Upper lobe of left lung (tissue), 4 donors: Measurements from ENCODE around the gene OTUD1.

ENCODE experiments used
- POLR2A ChIP-seq, 4 donors: fragments of 450-650 bp; IDR thresholded peaks; one replicate each; pipeline ENCODE4 v1.5.1; 2016 to 2017; ENCODE audit warnings: antibody characterized with exemption in 4 of 4, mild to moderate bottlenecking in 2 of 4
- TF ChIP-seq, protein P1 (sequence below), 6 experiments: fragments of 450-650 bp in 4 of 6; fragments of 200-600 bp in 2 of 6; sonication (generic) in 2 of 6; IDR thresholded peaks; one replicate each; pipeline ENCODE4 v1.5.1; 2016 to 2019; ENCODE audit warnings: antibody characterized with exemption in 6 of 6

DNA sequence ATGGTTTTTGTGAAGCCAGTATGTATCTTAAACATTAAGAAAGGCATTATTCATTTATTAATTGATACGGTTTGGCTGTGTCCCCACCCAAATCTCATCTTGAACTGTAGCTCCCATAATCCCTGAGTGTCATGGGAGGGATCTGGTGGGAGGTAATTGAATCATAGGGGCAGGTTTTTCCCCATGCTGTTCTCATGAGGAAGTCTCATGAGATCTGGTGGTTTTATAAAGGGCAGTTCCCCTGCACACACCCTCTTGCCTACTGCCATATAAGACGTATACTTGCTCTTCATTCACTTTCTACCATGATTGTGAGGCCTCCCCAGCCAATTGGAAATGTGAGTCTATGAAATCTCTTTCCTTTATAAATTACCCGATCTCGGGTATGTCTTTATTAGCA lies 28.1 kb downstream of the OTUD1 start:
- TF ChIP-seq, protein P1, sequence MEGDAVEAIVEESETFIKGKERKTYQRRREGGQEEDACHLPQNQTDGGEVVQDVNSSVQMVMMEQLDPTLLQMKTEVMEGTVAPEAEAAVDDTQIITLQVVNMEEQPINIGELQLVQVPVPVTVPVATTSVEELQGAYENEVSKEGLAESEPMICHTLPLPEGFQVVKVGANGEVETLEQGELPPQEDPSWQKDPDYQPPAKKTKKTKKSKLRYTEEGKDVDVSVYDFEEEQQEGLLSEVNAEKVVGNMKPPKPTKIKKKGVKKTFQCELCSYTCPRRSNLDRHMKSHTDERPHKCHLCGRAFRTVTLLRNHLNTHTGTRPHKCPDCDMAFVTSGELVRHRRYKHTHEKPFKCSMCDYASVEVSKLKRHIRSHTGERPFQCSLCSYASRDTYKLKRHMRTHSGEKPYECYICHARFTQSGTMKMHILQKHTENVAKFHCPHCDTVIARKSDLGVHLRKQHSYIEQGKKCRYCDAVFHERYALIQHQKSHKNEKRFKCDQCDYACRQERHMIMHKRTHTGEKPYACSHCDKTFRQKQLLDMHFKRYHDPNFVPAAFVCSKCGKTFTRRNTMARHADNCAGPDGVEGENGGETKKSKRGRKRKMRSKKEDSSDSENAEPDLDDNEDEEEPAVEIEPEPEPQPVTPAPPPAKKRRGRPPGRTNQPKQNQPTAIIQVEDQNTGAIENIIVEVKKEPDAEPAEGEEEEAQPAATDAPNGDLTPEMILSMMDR (IDR thresholded peaks at IDR 0.05) = no peak
- TF ChIP-seq POLR2A (IDR thresholded peaks at IDR 0.05) = no peak
